HCT116 (cell line): ENCODE data around the gene CFAP97D2. TPM values are rescaled to one million over a fixed set of nuclear protein-coding genes. Genes with fewer than 3 reads are reported as not detected.

ENCODE experiments used
- ATAC-seq: fragments of 200-7000 bp; cut with Tn5 transposase; 2 replicates; pipeline ENCODE4 v1.9.1; 2020; ENCODE audit warnings: mild to moderate bottlenecking, moderate library complexity
- BruUV-seq: library from RNA; stranded (reverse); fragments of 400-500 nt; replicated peaks from 2 replicates; lab custom pipeline; 2021; lab: Mats Ljungman, UMichigan
- CTCF ChIA-PET: fragments of 300-600 bp; sonication (Branson Sonifier 250); formaldehyde crosslinking; loops from one replicate; lab custom pipeline; 2021; ENCODE audit warnings: antibody characterized with exemption; lab: Charles Lee
- POLR2A ChIA-PET: fragments of 300-600, 350-600 bp; sonication (Branson Sonifier 250); formaldehyde crosslinking; loops from one replicate; lab custom pipeline; 2021; ENCODE audit warnings: antibody characterized with exemption; lab: Charles Lee
- RAD21 ChIA-PET, 2 experiments: fragments of 300-600 bp; sonication (Branson Sonifier 250); formaldehyde crosslinking; loops; one replicate each; lab custom pipeline; 2023; ENCODE audit warnings: low total read pairs in 2 of 2; ENCODE audit not compliant: uncharacterized antibody in 2 of 2, unreplicated experiment in 2 of 2, low non-redundant PET in 1 of 2; lab: Charles Lee
- DNase-seq: peaks from one replicate; pipeline ENCODE4 v3.0.0-alpha.2; 2010; ENCODE audit warnings: low read depth, low spot score
- H2AFZ ChIP-seq: fragments of 200-600 bp; shearing (Covaris generic), sonication (generic); 2 replicates; pipeline ENCODE4 v1.6.1; 2017; ENCODE audit warnings: low read depth, mixed run types, mixed read lengths, antibody characterized with exemption, low read length; ENCODE audit not compliant: poor library complexity, severe bottlenecking
- H3K27ac ChIP-seq: 2 replicates; pipeline ENCODE4 v1.5.1; 2012; ENCODE audit warnings: low read depth, low read length
- H3K27me3 ChIP-seq: fragments of 200-600 bp; sonication (generic); 2 replicates; pipeline ENCODE4 v1.6.1; 2016; ENCODE audit warnings: mixed run types, low read length, mixed read lengths; ENCODE audit not compliant: insufficient read depth
- H3K36me3 ChIP-seq, 2 experiments: fragments of 200-500 bp in 1 of 2; fragments of 200-600 bp in 1 of 2; sonication (Bioruptor generic) in 1 of 2; sonication (generic) in 1 of 2; 2 replicates each; pipeline versions ENCODE4 v1.5.1 to v1.6.1; 2014 to 2016; ENCODE audit warnings: low read length in 2 of 2, inconsistent platforms in 1 of 2, mixed read lengths in 1 of 2, mixed run types in 1 of 2; ENCODE audit not compliant: insufficient read depth in 2 of 2, control insufficient read depth in 1 of 2
- H3K4me1 ChIP-seq, 2 experiments: fragments of 200-600 bp in 1 of 2; sonication (generic) in 1 of 2; 2 replicates each; pipeline versions ENCODE4 v1.5.1 to v1.6.1; 2012 to 2017; ENCODE audit warnings: low read length in 2 of 2, inconsistent platforms in 1 of 2, mild to moderate bottlenecking in 1 of 2, mixed read lengths in 1 of 2, mixed run types in 1 of 2, moderate library complexity in 1 of 2; ENCODE audit not compliant: insufficient read depth in 2 of 2, control insufficient read depth in 1 of 2
- H3K4me2 ChIP-seq: fragments of 200-600 bp; sonication (generic); 2 replicates; pipeline ENCODE4 v1.6.1; 2017; ENCODE audit warnings: mixed run types, low read length, mixed read lengths
- H3K4me3 ChIP-seq, 2 experiments: fragments of 200-600 bp in 1 of 2; sonication (generic) in 1 of 2; replicated peaks in 1 of 2; 2 replicates each; pipeline ENCODE4 v1.5.1; 2011 to 2016; ENCODE audit warnings: low read length in 2 of 2, control low read depth in 1 of 2, low read depth in 1 of 2, mild to moderate bottlenecking in 1 of 2, mixed read lengths in 1 of 2, mixed run types in 1 of 2
- H3K79me2 ChIP-seq: fragments of 200-600 bp; sonication (generic); 2 replicates; pipeline ENCODE4 v1.6.1; 2017; ENCODE audit warnings: mild to moderate bottlenecking, mixed run types, low read length, moderate library complexity, mixed read lengths; ENCODE audit not compliant: insufficient read depth
- H3K9ac ChIP-seq: fragments of 200-600 bp; sonication (generic); 2 replicates; pipeline ENCODE4 v1.6.1; 2016; ENCODE audit warnings: low read length, mixed read lengths
- H3K9me2 ChIP-seq: fragments of 200-600 bp; sonication (generic), shearing (Covaris generic); 2 replicates; pipeline ENCODE4 v1.6.1; 2017; ENCODE audit warnings: mixed run types, mild to moderate bottlenecking, moderate library complexity; ENCODE audit not compliant: insufficient read depth
- H3K9me3 ChIP-seq, 2 experiments: fragments of 200-500 bp in 1 of 2; fragments of 200-600 bp in 1 of 2; sonication (Bioruptor generic) in 1 of 2; sonication (generic) in 1 of 2; 2 replicates each; pipeline ENCODE4 v1.6.1; 2014 to 2017; ENCODE audit warnings: low read length in 2 of 2, mixed read lengths in 2 of 2, inconsistent platforms in 1 of 2, low read depth in 1 of 2, mild to moderate bottlenecking in 1 of 2, mixed run types in 1 of 2, moderate library complexity in 1 of 2; ENCODE audit not compliant: control insufficient read depth in 1 of 2, insufficient read depth in 1 of 2
- H4K20me1 ChIP-seq: fragments of 200-600 bp; sonication (generic), shearing (Covaris generic); 2 replicates; pipeline ENCODE4 v1.6.1; 2017; ENCODE audit warnings: mixed run types, mild to moderate bottlenecking, moderate library complexity; ENCODE audit not compliant: insufficient read depth
- ATF3 ChIP-seq: IDR thresholded peaks from 2 replicates; pipeline ENCODE4 v1.6.1; 2012
- CEBPB ChIP-seq: IDR thresholded peaks from 2 replicates; pipeline ENCODE4 v1.6.1; 2012; ENCODE audit warnings: low read depth
- CTCF ChIP-seq, 3 experiments: fragments of 200-600 bp in 1 of 3; sonication (generic) in 1 of 3; IDR thresholded peaks in 2 of 3; conservative IDR thresholded peaks in 1 of 3; 2 replicates each; pipeline ENCODE4 v1.5.1; 2012 to 2017; ENCODE audit warnings: low read depth in 2 of 3, low read length in 2 of 3, antibody characterized with exemption in 1 of 3, borderline replicate concordance in 1 of 3, control low read depth in 1 of 3, mild to moderate bottlenecking in 1 of 3, mixed read lengths in 1 of 3, mixed run types in 1 of 3, moderate library complexity in 1 of 3; ENCODE audit not compliant: insufficient read depth in 1 of 3
- EGR1 ChIP-seq: IDR thresholded peaks from 2 replicates; pipeline ENCODE4 v1.6.1; 2012; ENCODE audit warnings: low read depth
- ELF1 ChIP-seq: IDR thresholded peaks from 2 replicates; pipeline ENCODE4 v1.6.1; 2012; ENCODE audit warnings: low read depth, borderline replicate concordance
- EZH2 ChIP-seq: fragments of 200-600 bp; sonication (generic); IDR thresholded peaks from 2 replicates; pipeline ENCODE4 v1.6.1; 2017; ENCODE audit warnings: antibody characterized with exemption, mixed run types
- EZH2phosphoT487 ChIP-seq: fragments of 200-600 bp; IDR thresholded peaks from 2 replicates; pipeline ENCODE4 v1.6.1; 2018; ENCODE audit warnings: antibody characterized with exemption, borderline replicate concordance
- JUND ChIP-seq: IDR thresholded peaks from 2 replicates; pipeline ENCODE4 v1.6.1; 2012
- POLR2A ChIP-seq: IDR thresholded peaks from 2 replicates; pipeline ENCODE4 v1.7.0; 2011; ENCODE audit warnings: borderline replicate concordance; ENCODE audit not compliant: insufficient read depth, insufficient read length; ENCODE audit errors: extremely low read depth
- POLR2AphosphoS5 ChIP-seq: IDR thresholded peaks from 2 replicates; pipeline ENCODE4 v1.6.1; 2011; ENCODE audit warnings: mild to moderate bottlenecking, low read depth, low read length, moderate library complexity
- RAD21 ChIP-seq: IDR thresholded peaks from 2 replicates; pipeline ENCODE4 v1.6.1; 2012; ENCODE audit warnings: low read depth, mild to moderate bottlenecking
- SP1 ChIP-seq: IDR thresholded peaks from 2 replicates; pipeline ENCODE4 v1.6.1; 2012; ENCODE audit warnings: low read depth
- SRF ChIP-seq: IDR thresholded peaks from 2 replicates; pipeline ENCODE4 v1.6.1; 2012; ENCODE audit warnings: low read depth
- ZBTB33 ChIP-seq: IDR thresholded peaks from 2 replicates; pipeline ENCODE4 v1.6.1; 2011; ENCODE audit warnings: mild to moderate bottlenecking, low read length, moderate library complexity; ENCODE audit not compliant: insufficient replicate concordance; ENCODE audit errors: extremely low read depth
- intact Hi-C: fragments of 100-400 bp; cut with micrococcal nuclease; formaldehyde crosslinking; loops from 2 replicates; pipeline ENCODE4 v1.10.0; 2022
- total RNA-seq: library from RNA; stranded (reverse); gene quantifications from one replicate; pipeline ENCODE4 v1.2.1, GENCODE V29; 2021; ENCODE audit not compliant: unreplicated experiment
- TF ChIP-seq, protein P1 (sequence below): IDR thresholded peaks from 2 replicates; pipeline ENCODE4 v1.6.1; 2012

CFAP97D2 gene
- total RNA-seq, 1 experiment from 2014 or later: not detected

DNA sequence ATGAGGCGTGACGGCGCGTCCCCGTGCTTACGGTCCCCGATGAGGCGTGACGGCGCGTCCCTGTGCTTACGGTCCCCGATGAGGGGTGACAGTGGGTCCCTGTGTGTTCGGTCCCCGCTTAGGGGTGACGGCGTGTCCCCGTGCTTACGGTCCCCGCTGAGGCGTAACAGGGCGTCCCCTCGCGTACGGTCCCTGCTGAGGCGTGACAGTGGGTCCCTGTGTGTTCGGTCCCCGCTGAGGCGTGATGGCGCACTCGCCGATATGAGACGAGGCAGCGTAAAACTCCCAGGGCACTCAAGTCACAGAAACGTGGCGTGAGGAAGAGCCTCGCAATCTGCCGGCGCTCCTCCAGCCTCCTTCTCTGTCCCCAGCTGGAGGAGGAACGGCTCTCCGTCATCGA lies 20.9 kb downstream of the CFAP97D2 start:
- no peak for ATAC-seq
- no peak for TF ChIP-seq EZH2phosphoT487
- TF ChIP-seq POLR2AphosphoS5: no peak
- no peak for TF ChIP-seq EGR1
- TF ChIP-seq, protein P1, sequence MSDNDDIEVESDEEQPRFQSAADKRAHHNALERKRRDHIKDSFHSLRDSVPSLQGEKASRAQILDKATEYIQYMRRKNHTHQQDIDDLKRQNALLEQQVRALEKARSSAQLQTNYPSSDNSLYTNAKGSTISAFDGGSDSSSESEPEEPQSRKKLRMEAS: no peak
- TF ChIP-seq ZBTB33: no peak
- TF ChIP-seq ATF3: no peak
- TF ChIP-seq ELF1: no peak
- no peak for TF ChIP-seq CTCF (IDR thresholded peaks at IDR 0.05 in 2 of 3, conservative IDR thresholded peaks at IDR 0.05 in 1 of 3; ENCODE audit: borderline replicate concordance in 1 of 3, insufficient read depth in 1 of 3, low read depth in 2 of 3, low read length in 2 of 3)
- TF ChIP-seq RAD21: no peak
- no peak for TF ChIP-seq POLR2A
- TF ChIP-seq SP1: no peak
- no peak for TF ChIP-seq SRF
- no peak for TF ChIP-seq JUND
- TF ChIP-seq EZH2: no peak
- no peak for TF ChIP-seq CEBPB
- no peaks in the 10 kb centered on the region for H4K20me1 ChIP-seq

More for the DNA sequence above, 20.9 kb downstream of the CFAP97D2 start:
- H2AFZ ChIP-seq: no peak overlapping the region
- no peaks in the 10 kb centered on the region for H3K27me3 ChIP-seq
- POLR2A ChIA-PET: no interaction called here
- no peak overlapping the region for H3K4me2 ChIP-seq
- no TSS peak for BruUV-seq
- no peaks in the 10 kb centered on the region for H3K9me2 ChIP-seq
- H3K9me3 ChIP-seq: no peaks in the 10 kb centered on the region; a peak in 1 of 4 replicates
- no peaks in the 10 kb centered on the region for H3K36me3 ChIP-seq
- no peak overlapping the region for H3K4me3 ChIP-seq
- CTCF ChIA-PET: no interaction called here
- H3K79me2 ChIP-seq: no peaks in the 10 kb centered on the region
- no peak overlapping the region for H3K27ac ChIP-seq
- RAD21 ChIA-PET: no interaction called here
- DNase-seq: no peak
- H3K4me1 ChIP-seq: no peaks in the 10 kb centered on the region
- H3K9ac ChIP-seq: no peak overlapping the region
- intact Hi-C loops: no loop called here
